Measurements from ENCODE around the gene FAM53A.
"Not testable (repeated sequence)": the region's sequence is repeated elsewhere in the genome, so short reads cannot be mapped to it uniquely, and the experiment has no call there.

Gene FAM53A

GRCh38 chr4:1643971-1644735 lies 40.0 kb downstream of the FAM53A start:
- Histone ChIP-seq H2AFZ (ENCODE audit: low read length, unreplicated experiment) (no peak overlapping the region), H3K4me3 (ENCODE audit: low read depth, low read length) (no peak overlapping the region), H3K36me3 (ENCODE audit: insufficient read depth, low read length) (no peaks in the 10 kb centered on the region), H3K4me1 (ENCODE audit: control insufficient read depth, insufficient read depth, low read length, unreplicated experiment) (no peaks in the 10 kb centered on the region), H3K27ac (ENCODE audit: low read depth, low read length) (no peak overlapping the region), H3K27me3 (ENCODE audit: insufficient read depth, low read length) (no peaks in the 10 kb centered on the region), H3K79me2 (ENCODE audit: control insufficient read depth, insufficient read depth, low read length, unreplicated experiment) (no peaks in the 10 kb centered on the region)

GRCh38 chr4:1642196-1642951 lies 41.7 kb downstream of the FAM53A start:
- no peaks in the 10 kb centered on the region for H3K79me2 ChIP-seq (ENCODE audit: control insufficient read depth, insufficient read depth, low read length, unreplicated experiment)
- H3K4me1 ChIP-seq (ENCODE audit: control insufficient read depth, insufficient read depth, low read length, unreplicated experiment) = no peaks in the 10 kb centered on the region

GRCh38 chr4:1641671-1642070 lies 42.4 kb downstream of the FAM53A start:
- Histone ChIP-seq H3K4me3 (ENCODE audit: low read depth, low read length) (no peak overlapping the region), H3K79me2 (ENCODE audit: control insufficient read depth, insufficient read depth, low read length, unreplicated experiment) (no peaks in the 10 kb centered on the region), H3K27me3 (ENCODE audit: insufficient read depth, low read length) (no peaks in the 10 kb centered on the region), H3K36me3 (ENCODE audit: insufficient read depth, low read length) (no peaks in the 10 kb centered on the region), H2AFZ (ENCODE audit: low read length, unreplicated experiment) (no peak overlapping the region), H3K4me1 (ENCODE audit: control insufficient read depth, insufficient read depth, low read length, unreplicated experiment) (no peaks in the 10 kb centered on the region), H3K27ac (ENCODE audit: low read depth, low read length) (no peak overlapping the region)

More at GRCh38 chr4:1642196-1642951, 41.7 kb downstream of the FAM53A start:
- Histone ChIP-seq H3K27ac (ENCODE audit: low read depth, low read length) (no peak overlapping the region), H3K36me3 (ENCODE audit: insufficient read depth, low read length) (no peaks in the 10 kb centered on the region), H3K27me3 (ENCODE audit: insufficient read depth, low read length) (no peaks in the 10 kb centered on the region), H2AFZ (ENCODE audit: low read length, unreplicated experiment) (no peak overlapping the region), H3K4me3 (ENCODE audit: low read depth, low read length) (no peak overlapping the region)

GRCh38 chr4:1640716-1641503 lies 43.2 kb downstream of the FAM53A start:
- not testable (repeated sequence) for H3K4me1 ChIP-seq (ENCODE audit: control insufficient read depth, insufficient read depth, low read length, unreplicated experiment); H3K27ac ChIP-seq (ENCODE audit: low read depth, low read length); H3K79me2 ChIP-seq (ENCODE audit: control insufficient read depth, insufficient read depth, low read length, unreplicated experiment); H3K4me3 ChIP-seq (ENCODE audit: low read depth, low read length); H2AFZ ChIP-seq (ENCODE audit: low read length, unreplicated experiment); H3K27me3 ChIP-seq (ENCODE audit: insufficient read depth, low read length); H3K36me3 ChIP-seq (ENCODE audit: insufficient read depth, low read length)

GRCh38 chr4:1640190-1640589 lies 43.9 kb downstream of the FAM53A start:
- H3K36me3 ChIP-seq (ENCODE audit: insufficient read depth, low read length) = no peaks in the 10 kb centered on the region
- no peaks in the 10 kb centered on the region for H3K27me3 ChIP-seq (ENCODE audit: insufficient read depth, low read length)
- H2AFZ ChIP-seq (ENCODE audit: low read length, unreplicated experiment) = no peak overlapping the region
- H3K79me2 ChIP-seq (ENCODE audit: control insufficient read depth, insufficient read depth, low read length, unreplicated experiment) = no peaks in the 10 kb centered on the region
- H3K4me3 ChIP-seq (ENCODE audit: low read depth, low read length) = no peak overlapping the region
- H3K4me1 ChIP-seq (ENCODE audit: control insufficient read depth, insufficient read depth, low read length, unreplicated experiment) = no peaks in the 10 kb centered on the region
- H3K27ac ChIP-seq (ENCODE audit: low read depth, low read length) = no peak overlapping the region

GRCh38 chr4:1639299-1639868 lies 44.7 kb downstream of the FAM53A start:
- Histone ChIP-seq H3K4me1 (ENCODE audit: control insufficient read depth, insufficient read depth, low read length, unreplicated experiment) (no peaks in the 10 kb centered on the region), H3K27ac (ENCODE audit: low read depth, low read length) (no peak overlapping the region), H3K27me3 (ENCODE audit: insufficient read depth, low read length) (peaks cover under 1% of the 10 kb centered on the region; the same call in 1 of the 2 replicates)

GRCh38 chr4:1638873-1639272 lies 45.2 kb downstream of the FAM53A start:
- Histone ChIP-seq H3K79me2 (ENCODE audit: control insufficient read depth, insufficient read depth, low read length, unreplicated experiment) (no peaks in the 10 kb centered on the region), H3K27me3 (ENCODE audit: insufficient read depth, low read length) (peaks cover 4% of the 10 kb centered on the region; the same call in 1 of the 2 replicates), H3K36me3 (ENCODE audit: insufficient read depth, low read length) (no peaks in the 10 kb centered on the region), H3K4me3 (ENCODE audit: low read depth, low read length) (no peak overlapping the region), H3K27ac (ENCODE audit: low read depth, low read length) (no peak overlapping the region), H2AFZ (ENCODE audit: low read length, unreplicated experiment) (no peak overlapping the region), H3K4me1 (ENCODE audit: control insufficient read depth, insufficient read depth, low read length, unreplicated experiment) (no peaks in the 10 kb centered on the region)

More at GRCh38 chr4:1639299-1639868, 44.7 kb downstream of the FAM53A start:
- H2AFZ ChIP-seq (ENCODE audit: low read length, unreplicated experiment) = no peak overlapping the region
- H3K79me2 ChIP-seq (ENCODE audit: control insufficient read depth, insufficient read depth, low read length, unreplicated experiment) = no peaks in the 10 kb centered on the region
- H3K36me3 ChIP-seq (ENCODE audit: insufficient read depth, low read length) = no peaks in the 10 kb centered on the region
- H3K4me3 ChIP-seq (ENCODE audit: low read depth, low read length) = no peak overlapping the region

- Histone ChIP-seq H3K27me3 (ENCODE audit: insufficient read depth, low read length) (peaks cover 4% of the 10 kb centered on the region; the same call in 1 of the 2 replicates), H3K4me3 (ENCODE audit: low read depth, low read length) (no peak overlapping the region), H3K4me1 (ENCODE audit: control insufficient read depth, insufficient read depth, low read length, unreplicated experiment) (no peaks in the 10 kb centered on the region), H3K27ac (ENCODE audit: low read depth, low read length) (no peak overlapping the region), H3K36me3 (ENCODE audit: insufficient read depth, low read length) (no peaks in the 10 kb centered on the region), H3K79me2 (ENCODE audit: control insufficient read depth, insufficient read depth, low read length, unreplicated experiment) (no peaks in the 10 kb centered on the region), H2AFZ (ENCODE audit: low read length, unreplicated experiment) (no peak overlapping the region)
These were observed 45.9 kb downstream of the FAM53A start for GRCh38 chr4:1638272-1638598.

- Histone ChIP-seq H3K79me2 (ENCODE audit: control insufficient read depth, insufficient read depth, low read length, unreplicated experiment) (no peaks in the 10 kb centered on the region), H3K4me1 (ENCODE audit: control insufficient read depth, insufficient read depth, low read length, unreplicated experiment) (no peaks in the 10 kb centered on the region), H2AFZ (ENCODE audit: low read length, unreplicated experiment) (no peak overlapping the region), H3K27ac (ENCODE audit: low read depth, low read length) (no peak overlapping the region), H3K27me3 (ENCODE audit: insufficient read depth, low read length) (peaks cover 4% of the 10 kb centered on the region; the same call in 1 of the 2 replicates), H3K4me3 (ENCODE audit: low read depth, low read length) (no peak overlapping the region), H3K36me3 (ENCODE audit: insufficient read depth, low read length) (no peaks in the 10 kb centered on the region)
These were observed 46.4 kb downstream of the FAM53A start for GRCh38 chr4:1637580-1638271.
